Breast epithelium (tissue), 4 donors: ENCODE measurements around the gene FAM83C. TPM values are rescaled to one million over a fixed set of nuclear protein-coding genes. Genes with fewer than 3 reads are reported as not detected.

Experiments used
- DNase-seq, 2 donors: peaks; one replicate each; pipeline ENCODE4 v3.0.0-alpha.2; 2019; ENCODE audit warnings: low spot score in 2 of 2
- H3K27ac ChIP-seq, 2 donors: fragments of 200-600 bp; sonication (generic) in 1 of 2; one replicate each; pipeline ENCODE4 v1.5.1; 2016 to 2019; ENCODE audit warnings: mild to moderate bottlenecking in 1 of 2
- H3K27me3 ChIP-seq, 2 donors: fragments of 200-600 bp; sonication (generic) in 1 of 2; one replicate each; pipeline versions ENCODE4 v1.5.1 to v1.6.0; 2017 to 2019; ENCODE audit warnings: control low read depth in 1 of 2, mild to moderate bottlenecking in 1 of 2
- H3K36me3 ChIP-seq: fragments of 200-600 bp; one replicate; pipeline ENCODE4 v1.5.1; 2019
- H3K4me1 ChIP-seq, 2 donors: fragments of 200-600 bp; sonication (generic); one replicate each; pipeline ENCODE4 v1.5.1; 2016 to 2019; ENCODE audit warnings: control low read depth in 1 of 2
- H3K4me3 ChIP-seq, 3 donors: fragments of 200-600 bp; sonication (generic); 1 replicate in 2 of 3; 2 replicates in 1 of 3; pipeline ENCODE4 v1.5.1; 2016 to 2019; ENCODE audit warnings: mild to moderate bottlenecking in 3 of 3, moderate library complexity in 2 of 3
- H3K9me3 ChIP-seq, 2 donors: fragments of 200-600 bp; sonication (generic) in 1 of 2; one replicate each; pipeline ENCODE4 v1.5.1; 2016 to 2019; ENCODE audit warnings: control low read depth in 1 of 2
- CTCF ChIP-seq, 3 donors: fragments of 450-650 bp; IDR thresholded peaks; one replicate each; pipeline ENCODE4 v1.5.1; 2016 to 2017; ENCODE audit warnings: antibody characterized with exemption in 3 of 3, mild to moderate bottlenecking in 3 of 3, moderate library complexity in 3 of 3
- POLR2A ChIP-seq: fragments of 450-650 bp; IDR thresholded peaks from one replicate; pipeline ENCODE4 v1.6.1; 2016; ENCODE audit warnings: antibody characterized with exemption, mild to moderate bottlenecking, moderate library complexity
- POLR2AphosphoS5 ChIP-seq, 3 donors: sonication (generic); formaldehyde crosslinking; IDR thresholded peaks; one replicate each; pipeline ENCODE4 v1.6.1; 2017; ENCODE audit warnings: antibody characterized with exemption in 3 of 3
- intact Hi-C: fragments of 100-400 bp; cut with DNase I; formaldehyde crosslinking; loops from one replicate; pipeline ENCODE4 v1.15.1; 2023; ENCODE audit warnings: low total_unique reads
- total RNA-seq, 3 donors: library from RNA; depleted of rRNA; stranded (reverse); fragments of >200 nt; gene quantifications; one replicate each; pipeline ENCODE4 v1.1.0, GENCODE V29; 2016

FAM83C gene
- total RNA-seq, 3 donors from 2014 or later = 0.15 TPM; not detected in 2

DNA sequence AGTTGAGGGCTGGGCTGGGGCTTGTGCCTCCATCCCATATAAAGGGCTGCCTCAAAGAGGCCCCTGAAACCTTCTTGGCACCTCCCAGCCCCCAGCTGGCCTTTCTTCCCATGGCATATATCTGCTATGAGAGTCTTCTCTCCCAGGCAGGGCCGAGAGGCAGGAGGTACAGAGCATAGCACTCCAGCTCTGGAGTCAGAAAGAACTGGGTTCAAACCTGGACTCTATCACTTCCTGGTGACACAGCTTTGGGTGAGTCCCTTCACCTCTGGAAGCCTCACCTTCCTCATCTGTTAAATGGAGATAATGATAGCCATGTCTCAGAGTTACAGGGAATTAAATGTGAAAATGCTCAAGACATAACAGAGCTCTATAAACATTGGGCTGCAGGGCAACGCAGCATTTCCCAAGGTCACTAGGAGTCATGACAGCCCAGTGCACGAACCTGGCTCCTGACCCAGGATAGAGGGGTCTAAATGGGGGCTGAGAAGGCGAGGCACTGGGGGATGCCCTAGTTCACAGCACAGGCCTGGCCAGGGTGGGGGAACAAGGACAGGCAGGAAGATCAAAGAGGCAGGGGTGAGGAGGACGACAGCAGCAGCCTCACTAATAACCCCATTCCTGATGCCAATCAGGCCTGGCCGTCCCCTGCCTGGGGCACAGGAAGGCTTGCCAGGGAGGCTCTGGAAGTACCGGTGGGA, 1.9 kb downstream of the FAM83C start:
- no peak for TF ChIP-seq CTCF (IDR thresholded peaks at IDR 0.05)
- no peak for TF ChIP-seq POLR2AphosphoS5 (IDR thresholded peaks at IDR 0.05)
- no peak for TF ChIP-seq POLR2A
- Histone ChIP-seq H3K36me3 (no peaks in the 10 kb centered on the region), H3K4me1 (no peaks in the 10 kb centered on the region), H3K27me3 (no peaks in the 10 kb centered on the region), H3K4me3 (no peak overlapping the region), H3K9me3 (no peaks in the 10 kb centered on the region), H3K27ac (no peak overlapping the region)
- intact Hi-C loops = no loop called here
- no peak for DNase-seq

DNA sequence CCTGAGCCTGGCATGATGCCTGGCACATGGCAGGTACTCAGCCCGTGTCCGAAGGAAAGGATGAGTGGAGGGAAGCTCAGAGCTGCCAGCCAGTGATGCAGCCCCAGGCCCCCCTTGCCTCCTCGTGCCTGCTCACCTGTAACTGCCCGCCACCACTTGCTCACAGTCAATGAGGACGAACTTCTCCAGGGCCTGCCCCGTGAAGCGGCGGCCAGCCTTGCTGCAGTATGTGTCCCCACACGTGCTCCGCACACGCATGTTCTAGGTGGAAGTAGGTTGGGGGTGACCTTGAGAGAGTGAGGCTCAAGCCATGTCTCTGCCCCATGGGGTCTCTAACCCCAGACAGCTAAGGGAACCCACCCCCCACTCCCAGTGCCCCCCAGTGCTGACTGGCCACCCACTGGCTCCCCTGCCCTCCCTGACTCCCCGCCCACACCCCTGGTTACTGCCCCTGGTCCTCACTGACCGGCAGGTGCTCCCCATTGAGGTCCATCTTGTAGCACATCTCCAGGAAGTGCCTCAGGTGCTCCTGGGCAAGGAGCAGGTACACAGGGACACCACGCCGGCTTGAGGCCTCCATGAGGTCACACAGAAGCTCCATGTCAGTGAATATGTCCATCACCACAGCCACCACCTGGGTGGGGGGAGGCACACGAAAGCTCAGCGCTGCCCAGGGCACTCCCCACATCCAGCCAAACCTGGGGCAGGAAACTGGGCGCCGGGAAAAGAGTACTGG, 3.7 kb downstream of the FAM83C start:
- Histone ChIP-seq H3K27ac (no peak overlapping the region), H3K4me1 (peaks cover 0 to 3% of the 10 kb centered on the region in 2 donors), H3K4me3 (no peak overlapping the region), H3K36me3 (no peaks in the 10 kb centered on the region), H3K9me3 (no peaks in the 10 kb centered on the region), H3K27me3 (no peaks in the 10 kb centered on the region)
- intact Hi-C loops = no loop called here
- DNase-seq = no peak
- TF ChIP-seq POLR2AphosphoS5 (IDR thresholded peaks at IDR 0.05) (no peak), POLR2A (no peak), CTCF (IDR thresholded peaks at IDR 0.05) (no peak)

DNA sequence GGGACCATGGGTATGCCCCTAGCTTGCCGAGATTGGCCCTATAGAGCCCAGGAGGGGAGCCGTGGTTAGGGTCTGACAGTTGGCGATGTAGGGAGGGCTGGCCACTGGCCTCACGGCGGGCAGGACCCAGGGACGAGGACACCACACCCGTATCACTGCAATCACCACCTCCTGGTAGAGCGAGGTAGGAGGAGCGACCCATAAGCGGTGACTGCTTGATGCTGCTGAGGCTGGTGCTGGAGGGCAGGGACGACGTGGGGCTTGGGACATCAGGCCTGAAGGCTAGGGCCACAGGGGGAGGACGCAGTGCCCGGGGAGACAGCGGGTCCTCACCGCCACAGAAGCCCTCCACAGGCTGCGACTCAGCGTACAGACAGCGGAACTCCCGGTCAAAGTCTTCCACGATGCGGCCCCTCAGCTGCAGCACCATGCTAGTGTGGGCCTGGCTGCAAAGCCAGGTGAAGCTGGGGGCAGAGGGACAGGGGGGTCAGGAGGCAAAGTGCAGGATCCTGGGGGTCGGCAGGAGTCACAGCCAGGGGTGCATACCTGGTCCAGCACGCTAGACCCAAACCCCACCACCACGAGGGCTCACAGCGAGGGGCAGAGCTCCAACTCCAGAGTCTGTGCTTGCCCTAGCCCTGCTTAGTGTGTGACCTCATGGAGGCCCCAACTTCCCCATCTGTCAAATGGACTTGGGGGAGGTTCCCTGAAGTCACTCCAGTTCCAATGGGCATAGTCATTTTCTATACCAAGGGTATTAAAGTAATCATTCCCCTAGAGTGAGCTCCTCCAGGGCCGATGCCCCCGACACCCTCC, 4.5 kb downstream of the FAM83C start:
- no peak for DNase-seq
- Histone ChIP-seq H3K27ac (no peak overlapping the region), H3K4me1 (peaks cover 0 to 9% of the 10 kb centered on the region in 2 donors), H3K4me3 (no peak overlapping the region), H3K9me3 (no peaks in the 10 kb centered on the region), H3K27me3 (no peaks in the 10 kb centered on the region), H3K36me3 (no peaks in the 10 kb centered on the region)
- TF ChIP-seq CTCF (IDR thresholded peaks at IDR 0.05) = no peak
- no peak for TF ChIP-seq POLR2A
- TF ChIP-seq POLR2AphosphoS5 (IDR thresholded peaks at IDR 0.05) = no peak
- intact Hi-C loops = no loop called here

- no peak overlapping the region for H3K4me3 ChIP-seq
- H3K27ac ChIP-seq = no peak overlapping the region
- H3K27me3 ChIP-seq = no peaks in the 10 kb centered on the region
- no peaks in the 10 kb centered on the region for H3K9me3 ChIP-seq
- TF ChIP-seq POLR2A (no peak), CTCF (IDR thresholded peaks at IDR 0.05) (no peak), POLR2AphosphoS5 (IDR thresholded peaks at IDR 0.05) (no peak)
- intact Hi-C loops = no loop called here
- H3K4me1 ChIP-seq = peaks cover 0 to 9% of the 10 kb centered on the region in 2 donors
- H3K36me3 ChIP-seq = no peaks in the 10 kb centered on the region
- no peak for DNase-seq
These were observed 5.2 kb downstream of the FAM83C start for GRCh38 chr20:35286899-35287508.
